ENCODE data around the gene FOXG1.

Gene FOXG1

DNA sequence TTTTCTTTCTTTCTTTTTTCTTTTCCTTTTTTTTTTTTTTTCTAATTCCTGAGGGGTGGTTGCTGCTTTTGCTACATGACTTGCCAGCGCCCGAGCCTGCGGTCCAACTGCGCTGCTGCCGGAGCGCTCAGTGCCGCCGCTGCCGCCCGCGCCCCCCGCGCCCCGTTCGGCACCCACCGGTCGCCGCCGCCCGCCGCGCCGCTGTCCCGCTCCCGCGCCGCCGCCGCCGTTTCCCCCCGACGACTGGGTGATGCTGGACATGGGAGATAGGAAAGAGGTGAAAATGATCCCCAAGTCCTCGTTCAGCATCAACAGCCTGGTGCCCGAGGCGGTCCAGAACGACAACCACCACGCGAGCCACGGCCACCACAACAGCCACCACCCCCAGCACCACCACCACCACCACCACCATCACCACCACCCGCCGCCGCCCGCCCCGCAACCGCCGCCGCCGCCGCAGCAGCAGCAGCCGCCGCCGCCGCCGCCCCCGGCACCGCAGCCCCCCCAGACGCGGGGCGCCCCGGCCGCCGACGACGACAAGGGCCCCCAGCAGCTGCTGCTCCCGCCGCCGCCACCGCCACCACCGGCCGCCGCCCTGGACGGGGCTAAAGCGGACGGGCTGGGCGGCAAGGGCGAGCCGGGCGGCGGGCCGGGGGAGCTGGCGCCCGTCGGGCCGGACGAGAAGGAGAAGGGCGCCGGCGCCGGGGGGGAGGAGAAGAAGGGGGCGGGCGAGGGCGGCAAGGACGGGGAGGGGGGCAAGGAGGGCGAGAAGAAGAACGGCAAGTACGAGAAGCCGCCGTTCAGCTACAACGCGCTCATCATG, 654 bp downstream of the FOXG1 start:
- no peak overlapping the region for H3K4me3 ChIP-seq (ENCODE audit: low read depth, low read length)
- DNase-seq (ENCODE audit: low read depth) = no peak

GRCh38 chr14:28767853-28768741, 1.5 kb downstream of the FOXG1 start:
- no peak for TF ChIP-seq CTCF (IDR thresholded peaks at IDR 0.05; ENCODE audit: low read depth, low read length, missing control alignments)
- DNase-seq (ENCODE audit: low read depth) = no peak
- H3K4me3 ChIP-seq (ENCODE audit: low read depth, low read length) = no peak overlapping the region

More for the DNA sequence above, 654 bp downstream of the FOXG1 start:
- TF ChIP-seq CTCF (IDR thresholded peaks at IDR 0.05; ENCODE audit: low read depth, low read length, missing control alignments) = no peak

- DNase-seq (ENCODE audit: low read depth) = no peak
- TF ChIP-seq CTCF (IDR thresholded peaks at IDR 0.05; ENCODE audit: low read depth, low read length, missing control alignments) = no peak
- H3K4me3 ChIP-seq (ENCODE audit: low read depth, low read length) = no peak overlapping the region
Observed at GRCh38 chr14:28769276-28769880, 2.8 kb downstream of the FOXG1 start.

DNA sequence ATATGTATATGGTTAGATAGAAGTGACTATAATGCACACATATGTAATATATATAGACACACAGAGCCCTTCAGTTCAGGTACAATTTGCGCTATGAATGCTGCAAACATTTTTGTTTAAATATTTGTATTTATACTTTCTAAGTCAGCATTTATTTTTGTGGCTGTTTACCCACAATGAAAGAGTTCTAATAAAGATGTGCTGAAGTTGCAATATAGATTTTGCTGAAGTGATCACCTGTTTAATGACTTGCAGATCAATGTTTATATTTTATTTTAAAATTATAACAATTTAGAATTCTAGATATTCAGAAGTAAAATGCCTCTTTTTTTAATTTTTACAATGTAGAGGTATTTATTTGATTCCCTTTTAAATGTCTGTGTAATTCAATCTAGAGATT, 3.5 kb downstream of the FOXG1 start:
- no peak overlapping the region for H3K4me3 ChIP-seq (ENCODE audit: low read depth, low read length)
- DNase-seq (ENCODE audit: low read depth) = no peak
- TF ChIP-seq CTCF (IDR thresholded peaks at IDR 0.05; ENCODE audit: low read depth, low read length, missing control alignments) = no peak

GRCh38 chr14:28770630-28771029, 4.0 kb downstream of the FOXG1 start:
- no peak overlapping the region for H3K4me3 ChIP-seq (ENCODE audit: low read depth, low read length)
- TF ChIP-seq CTCF (IDR thresholded peaks at IDR 0.05; ENCODE audit: low read depth, low read length, missing control alignments) = no peak
- no peak for DNase-seq (ENCODE audit: low read depth)

DNA sequence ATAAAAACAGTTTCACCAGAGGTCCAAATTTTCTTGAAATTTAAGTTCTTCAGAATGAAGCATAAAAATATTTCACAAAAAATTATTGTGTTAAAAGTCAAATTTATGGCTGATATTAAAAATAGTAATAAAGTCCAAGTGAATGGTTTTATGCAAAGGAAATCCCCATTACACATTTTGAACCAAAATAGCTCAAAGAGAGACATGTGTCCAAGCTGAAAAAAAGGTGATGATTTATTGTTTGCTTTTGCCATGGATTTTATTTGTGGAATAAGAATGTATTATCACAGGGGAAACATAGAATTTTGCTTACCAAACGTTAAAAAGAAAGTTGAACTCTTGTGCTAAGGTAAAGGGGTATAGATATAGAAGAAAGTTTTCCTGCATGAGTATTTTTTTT, 4.6 kb downstream of the FOXG1 start:
- no peak for DNase-seq (ENCODE audit: low read depth)
- TF ChIP-seq CTCF (IDR thresholded peaks at IDR 0.05; ENCODE audit: low read depth, low read length, missing control alignments) = no peak
- no peak overlapping the region for H3K4me3 ChIP-seq (ENCODE audit: low read depth, low read length)
